Right lobe of liver (tissue), 6 donors: ENCODE data around the gene TECR. TPM values are rescaled to one million over a fixed set of nuclear protein-coding genes. Genes with fewer than 3 reads are reported as not detected.

Experiments used
- ATAC-seq, 4 donors: fragments of 200-7000 bp; cut with Tn5 transposase; one replicate each; pipeline ENCODE4 v1.9.1; 2020; ENCODE audit warnings: mild to moderate bottlenecking in 4 of 4, moderate library complexity in 4 of 4
- DNase-seq, 3 donors: peaks; one replicate each; pipeline ENCODE4 v3.0.0-alpha.2; 2020
- H3K27ac ChIP-seq, 3 donors: fragments of 200-600 bp; one replicate each; pipeline ENCODE4 v1.8.0; 2022
- H3K27me3 ChIP-seq, 2 donors: fragments of 200-600 bp; one replicate each; pipeline ENCODE4 v1.8.0; 2022
- H3K36me3 ChIP-seq, 4 donors: fragments of 200-600 bp; sonication (generic) in 1 of 4; one replicate each; pipeline versions ENCODE4 v1.5.1 to v1.8.0; 2017 to 2022; ENCODE audit warnings: control low read depth in 1 of 4
- H3K4me1 ChIP-seq, 4 donors: fragments of 200-600 bp; sonication (generic) in 1 of 4; one replicate each; pipeline versions ENCODE4 v1.5.1 to v1.8.0; 2017 to 2022; ENCODE audit warnings: control low read depth in 1 of 4
- H3K4me3 ChIP-seq, 3 donors: fragments of 200-600 bp; one replicate each; pipeline ENCODE4 v1.8.0; 2022
- H3K9me3 ChIP-seq, 4 donors: fragments of 200-600 bp; sonication (generic) in 1 of 4; one replicate each; pipeline versions ENCODE4 v1.5.1 to v1.8.0; 2017 to 2022; ENCODE audit warnings: control low read depth in 1 of 4
- CTCF ChIP-seq, 4 donors: fragments of 200-600 bp in 3 of 4; fragments of 450-650 bp in 1 of 4; IDR thresholded peaks; one replicate each; pipeline versions ENCODE4 v1.5.1 to v1.8.0; 2016 to 2022; ENCODE audit warnings: antibody characterized with exemption in 4 of 4, mild to moderate bottlenecking in 2 of 4
- POLR2A ChIP-seq: fragments of 450-650 bp; IDR thresholded peaks from one replicate; pipeline ENCODE4 v1.6.1; 2017; ENCODE audit warnings: antibody characterized with exemption, mild to moderate bottlenecking
- WGBS: methylation state at CpG from one replicate; pipeline ENCODE4 v1.1.6; 2018; ENCODE audit warnings: low coverage, low lambda C conversion rate; ENCODE audit not compliant: insufficient coverage; ENCODE audit errors: missing lambda C conversion rate; 5-methylcytosine and 5-hydroxymethylcytosine counted together
- intact Hi-C, 2 donors: fragments of 100-400 bp; cut with DNase I; formaldehyde crosslinking; loops; one replicate each; pipeline versions ENCODE4 v1.11.2 to v1.14.1; 2022
- total RNA-seq, 6 experiments: library from RNA; depleted of rRNA in 2 of 6; stranded (reverse); fragments of >200 nt in 2 of 6; fragmentation: NEBNext Ultra II Directional in 3 of 6; extraction: Animal tissue kit (Norgen Biotek cat#: 25700) in 3 of 6; gene quantifications; one replicate each; pipeline versions ENCODE4 v1.1.0 to v1.2.4, GENCODE V29; 2016 to 2023
- donor health status: DM: no; HTN: yes; CAD: no.
- donor health status: DM: no; HTN: no; CAD: no.
- donor health status: DM: no; HTN: no; CAD: no.
- donor health status: DM: no; HTN: yes; CAD: no.
- donor health status: DM: no; HTN: yes; CAD: no.

Gene TECR
- total RNA-seq, 6 experiments from 2014 or later, result 37.9 to 99.0 (median 77.0) TPM

GRCh38 chr19:14530005-14530348 is 583 bp downstream of the TECR start:
- ATAC-seq (peak; percentile 0 to 12 (median 1)), DNase-seq (no peak)
- H3K27ac ChIP-seq, result peak overlapping the region; percentile 74 to 91 (median 77)
- H3K9me3 ChIP-seq, result no peaks in the 10 kb centered on the region
- 0% methylated on average over 9 of the region's 18 CpGs for whole genome bisulfite sequencing
- intact Hi-C loops, result no loop called here
- peak overlapping the region; percentile 79 to 90 (median 87) for H3K4me3 ChIP-seq
- TF ChIP-seq POLR2A, result no peak
- no peak for TF ChIP-seq CTCF (IDR thresholded peaks at IDR 0.05)
- H3K27me3 ChIP-seq, result no peaks in the 10 kb centered on the region
- H3K36me3 ChIP-seq, result no peaks in the 10 kb centered on the region
- peaks cover 0 to 11% (median 0%) of the 10 kb centered on the region in 4 donors for H3K4me1 ChIP-seq

- TF ChIP-seq POLR2A (no peak), CTCF (IDR thresholded peaks at IDR 0.05) (no peak)
- H3K27ac ChIP-seq, result peak overlapping the region in 2 of 3 donors; percentile 77 to 91
- H3K9me3 ChIP-seq, result no peaks in the 10 kb centered on the region
- ATAC-seq (no peak), DNase-seq (no peak)
- peaks cover 0 to 11% (median 0%) of the 10 kb centered on the region in 4 donors for H3K4me1 ChIP-seq
- no peaks in the 10 kb centered on the region for H3K27me3 ChIP-seq
- no peaks in the 10 kb centered on the region for H3K36me3 ChIP-seq
- intact Hi-C loops, result no loop called here
- peak overlapping the region in 2 of 3 donors; percentile 87 to 90 for H3K4me3 ChIP-seq
- WGBS, result 49% methylated on average over 3 of the region's 3 CpGs
Observed at GRCh38 chr19:14530506-14530905, 1.1 kb downstream of the TECR start.

- ATAC-seq (no peak), DNase-seq (no peak)
- H3K9me3 ChIP-seq, result no peaks in the 10 kb centered on the region
- 82% methylated on average over 3 of the region's 5 CpGs for WGBS
- no peak overlapping the region for H3K27ac ChIP-seq
- no peak for TF ChIP-seq POLR2A
- no peak for TF ChIP-seq CTCF (IDR thresholded peaks at IDR 0.05)
- no peaks in the 10 kb centered on the region for H3K36me3 ChIP-seq
- no peaks in the 10 kb centered on the region for H3K27me3 ChIP-seq
- peaks cover 0 to 14% (median 0%) of the 10 kb centered on the region in 4 donors for H3K4me1 ChIP-seq
- H3K4me3 ChIP-seq, result no peak overlapping the region
- intact Hi-C loops, result no loop called here
Observed at GRCh38 chr19:14533450-14533849, 4.1 kb downstream of the TECR start.

- TF ChIP-seq POLR2A (no peak), CTCF (IDR thresholded peaks at IDR 0.05) (no peak)
- ATAC-seq (peak; percentile 67 to 84 (median 74)), DNase-seq (peak in 2 of 3 donors; percentile 60 to 66)
- intact Hi-C loops, result no loop called here
- WGBS, result 50% methylated on average over 18 of the region's 24 CpGs
- Histone ChIP-seq H3K27me3 (no peaks in the 10 kb centered on the region), H3K4me1 (peaks cover 0 to 4% (median 0%) of the 10 kb centered on the region in 4 donors), H3K4me3 (no peak overlapping the region), H3K9me3 (no peaks in the 10 kb centered on the region), H3K36me3 (no peaks in the 10 kb centered on the region), H3K27ac (no peak overlapping the region)
Observed at GRCh38 chr19:14536926-14537692, 7.7 kb downstream of the TECR start.
